ENCODE data around the gene DNAJC5G. TPM values are rescaled to one million over a fixed set of nuclear protein-coding genes. Genes with fewer than 3 reads are reported as not detected.
"Not testable (repeated sequence)": the region's sequence is repeated elsewhere in the genome, so short reads cannot be mapped to it uniquely, and the experiment has no call there.

The DNAJC5G gene
- total RNA-seq, 6 experiments from 2014 or later, result not detected

GRCh38 chr2:27294928-27295327 lies 19.7 kb downstream of the DNAJC5G start:
- Histone ChIP-seq H3K27ac (no peak overlapping the region), H3K4me1 (peaks cover 0 to 14% (median 6%) of the 10 kb centered on the region in 4 donors), H3K36me3 (no peaks in the 10 kb centered on the region), H3K4me3 (no peak overlapping the region), H3K9me3 (no peaks in the 10 kb centered on the region), H3K27me3 (no peaks in the 10 kb centered on the region)
- intact Hi-C loops (cut with DNase I), result loop anchor here in 1 of 2 donors (10.0 kb wide), 1 partner anchor 200 kb away; no protein-coding TSS in a partner anchor
- WGBS (ENCODE audit: insufficient coverage, low coverage, low lambda C conversion rate, missing lambda C conversion rate), result 40% methylated on average over 5 of the region's 8 CpGs
- no peak for ATAC-seq
- DNase-seq, result no peak
- TF ChIP-seq, protein P1, sequence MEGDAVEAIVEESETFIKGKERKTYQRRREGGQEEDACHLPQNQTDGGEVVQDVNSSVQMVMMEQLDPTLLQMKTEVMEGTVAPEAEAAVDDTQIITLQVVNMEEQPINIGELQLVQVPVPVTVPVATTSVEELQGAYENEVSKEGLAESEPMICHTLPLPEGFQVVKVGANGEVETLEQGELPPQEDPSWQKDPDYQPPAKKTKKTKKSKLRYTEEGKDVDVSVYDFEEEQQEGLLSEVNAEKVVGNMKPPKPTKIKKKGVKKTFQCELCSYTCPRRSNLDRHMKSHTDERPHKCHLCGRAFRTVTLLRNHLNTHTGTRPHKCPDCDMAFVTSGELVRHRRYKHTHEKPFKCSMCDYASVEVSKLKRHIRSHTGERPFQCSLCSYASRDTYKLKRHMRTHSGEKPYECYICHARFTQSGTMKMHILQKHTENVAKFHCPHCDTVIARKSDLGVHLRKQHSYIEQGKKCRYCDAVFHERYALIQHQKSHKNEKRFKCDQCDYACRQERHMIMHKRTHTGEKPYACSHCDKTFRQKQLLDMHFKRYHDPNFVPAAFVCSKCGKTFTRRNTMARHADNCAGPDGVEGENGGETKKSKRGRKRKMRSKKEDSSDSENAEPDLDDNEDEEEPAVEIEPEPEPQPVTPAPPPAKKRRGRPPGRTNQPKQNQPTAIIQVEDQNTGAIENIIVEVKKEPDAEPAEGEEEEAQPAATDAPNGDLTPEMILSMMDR (IDR thresholded peaks at IDR 0.05), result no peak
- TF ChIP-seq POLR2A (IDR thresholded peaks at IDR 0.05), result no peak

- TF ChIP-seq POLR2A (IDR thresholded peaks at IDR 0.05), result no peak
- TF ChIP-seq, protein P1 (IDR thresholded peaks at IDR 0.05), result no peak
- Histone ChIP-seq H3K4me3 (no peak overlapping the region), H3K27me3 (no peaks in the 10 kb centered on the region), H3K9me3 (no peaks in the 10 kb centered on the region), H3K4me1 (peaks cover 0 to 14% (median 6%) of the 10 kb centered on the region in 4 donors), H3K36me3 (no peaks in the 10 kb centered on the region), H3K27ac (no peak overlapping the region)
- 60% methylated on average over 2 of the region's 4 CpGs for WGBS (ENCODE audit: insufficient coverage, low coverage, low lambda C conversion rate, missing lambda C conversion rate)
- ATAC-seq, result no peak
- DNase-seq, result no peak
- intact Hi-C loops (cut with DNase I), result loop anchor here in 1 of 2 donors (10.0 kb wide), 1 partner anchor 202 kb away; no protein-coding TSS in a partner anchor
These were observed 21.2 kb downstream of the DNAJC5G start for GRCh38 chr2:27296481-27296880.

- no peak for TF ChIP-seq POLR2A (IDR thresholded peaks at IDR 0.05)
- TF ChIP-seq, protein P1 (IDR thresholded peaks at IDR 0.05), result no peak
- no CpG with 5 or more reads among the region's 3 CpGs for WGBS (ENCODE audit: insufficient coverage, low coverage, low lambda C conversion rate, missing lambda C conversion rate)
- Histone ChIP-seq H3K9me3 (no peaks in the 10 kb centered on the region), H3K4me3 (no peak overlapping the region), H3K27me3 (no peaks in the 10 kb centered on the region), H3K4me1 (peaks cover 0 to 14% (median 6%) of the 10 kb centered on the region in 4 donors), H3K27ac (no peak overlapping the region), H3K36me3 (no peaks in the 10 kb centered on the region)
- DNase-seq (no peak), ATAC-seq (no peak)
- intact Hi-C loops (cut with DNase I), result loop anchor here in 1 of 2 donors (10.0 kb wide), 1 partner anchor 202 kb away; no protein-coding TSS in a partner anchor
These were observed 22.0 kb downstream of the DNAJC5G start for GRCh38 chr2:27297195-27297594.

- Histone ChIP-seq H3K4me1 (peaks cover 0 to 4% (median 2%) of the 10 kb centered on the region in 4 donors), H3K36me3 (no peaks in the 10 kb centered on the region), H3K9me3 (no peaks in the 10 kb centered on the region), H3K27me3 (no peaks in the 10 kb centered on the region), H3K27ac (no peak overlapping the region), H3K4me3 (no peak overlapping the region)
- 88% methylated on average over 10 of the region's 18 CpGs for WGBS (ENCODE audit: insufficient coverage, low coverage, low lambda C conversion rate, missing lambda C conversion rate)
- intact Hi-C loops (cut with DNase I), result loop anchor here in 1 of 2 donors (10.0 kb wide), 1 partner anchor 204 kb away; no protein-coding TSS in a partner anchor
- no peak for TF ChIP-seq POLR2A (IDR thresholded peaks at IDR 0.05)
- TF ChIP-seq, protein P1 (IDR thresholded peaks at IDR 0.05), result no peak
- no peak for ATAC-seq
- no peak for DNase-seq
These were observed 23.3 kb downstream of the DNAJC5G start for GRCh38 chr2:27298391-27299080.

DNA sequence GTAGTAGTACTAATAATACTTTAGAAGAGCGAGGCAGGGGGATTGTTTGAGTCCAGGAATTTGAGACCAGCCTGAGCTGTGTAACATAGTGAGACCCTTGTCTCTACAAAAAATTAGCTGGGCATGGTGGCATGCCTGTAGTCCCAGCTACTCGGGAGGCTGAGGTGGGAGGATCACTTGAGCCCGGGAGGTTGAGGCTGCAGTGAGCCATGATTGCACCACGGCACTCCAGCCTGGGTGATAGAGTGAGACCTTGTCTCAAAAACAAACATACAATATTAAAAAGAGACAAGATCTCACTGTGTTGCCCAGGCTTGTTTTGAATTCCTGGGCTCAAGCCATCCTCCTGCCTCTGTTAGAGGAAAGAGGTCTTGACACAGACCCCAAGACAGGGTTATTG lies 25.4 kb downstream of the DNAJC5G start:
- H3K27me3 ChIP-seq, H3K4me3 ChIP-seq, DNase-seq, H3K9me3 ChIP-seq, H3K27ac ChIP-seq, H3K4me1 ChIP-seq, H3K36me3 ChIP-seq, ATAC-seq: not testable (repeated sequence)
- intact Hi-C loops (cut with DNase I), result loop anchor here in 1 of 2 donors (10.0 kb wide), 1 partner anchor 46 kb away; no protein-coding TSS in a partner anchor
- WGBS (ENCODE audit: insufficient coverage, low coverage, low lambda C conversion rate, missing lambda C conversion rate), result 72% methylated on average over 4 of the region's 4 CpGs

Data from right lobe of liver (tissue), 6 donors.